Measurements from ENCODE around the gene STARD3NL. TPM values are rescaled to one million over a fixed set of nuclear protein-coding genes. Genes with fewer than 3 reads are reported as not detected.
"Not testable (repeated sequence)": the region's sequence is repeated elsewhere in the genome, so short reads cannot be mapped to it uniquely, and the experiment has no call there.

STARD3NL gene
- polyA plus RNA-seq, 1 donor: 67.2 TPM

DNA sequence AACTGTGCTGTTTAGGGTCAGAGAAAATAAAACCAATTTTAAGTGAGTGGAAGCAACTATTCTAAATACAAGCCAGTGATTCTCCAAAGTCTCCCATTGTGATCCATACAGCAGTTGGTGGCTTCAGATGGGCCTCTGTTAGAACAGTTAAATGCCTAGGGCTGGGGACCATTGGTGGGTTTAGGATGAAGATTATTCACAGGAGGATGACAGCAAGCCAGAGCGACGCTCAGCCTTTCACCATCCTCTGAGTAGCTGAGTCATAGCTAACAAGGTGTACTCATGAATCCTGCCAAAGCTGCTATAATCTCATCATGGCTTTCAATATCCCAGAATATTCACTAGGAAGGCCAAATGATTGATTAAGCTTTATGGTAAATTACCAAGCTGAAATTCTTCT is 39.6 kb downstream of the STARD3NL start:
- DNase-seq: no peak

GRCh38 chr7:38220452-38220851 is 42.4 kb downstream of the STARD3NL start:
- DNase-seq: no peak

DNA sequence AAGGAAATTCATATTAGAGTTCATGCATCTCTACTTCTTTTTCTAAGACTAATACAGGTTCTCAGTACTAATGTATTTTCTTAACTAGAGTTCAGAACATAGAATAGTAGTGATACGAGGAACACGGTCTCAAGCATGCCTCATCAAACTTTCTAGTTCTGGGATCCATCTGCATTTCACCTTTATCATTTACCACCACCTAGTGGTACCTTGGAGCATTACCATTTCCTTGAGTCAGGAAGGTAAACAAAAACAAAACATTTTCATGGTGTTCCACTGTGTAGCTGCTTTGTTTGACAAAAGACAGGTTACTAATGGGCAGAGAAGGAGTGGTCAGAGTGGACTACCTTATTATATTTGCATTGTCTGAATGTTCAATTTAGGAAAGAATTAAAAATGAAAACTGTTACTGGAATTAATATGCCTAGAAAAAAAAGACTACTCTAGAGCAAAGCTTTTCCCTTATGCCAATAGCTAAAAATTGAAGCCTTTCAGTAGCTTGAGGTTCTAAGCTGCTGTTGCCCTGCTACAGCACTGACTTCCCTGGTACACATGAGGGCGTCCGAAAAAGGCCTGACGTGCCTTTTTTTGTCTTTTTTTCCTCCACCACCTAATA is 44.5 kb downstream of the STARD3NL start:
- DNase-seq: peak; percentile 55

DNA sequence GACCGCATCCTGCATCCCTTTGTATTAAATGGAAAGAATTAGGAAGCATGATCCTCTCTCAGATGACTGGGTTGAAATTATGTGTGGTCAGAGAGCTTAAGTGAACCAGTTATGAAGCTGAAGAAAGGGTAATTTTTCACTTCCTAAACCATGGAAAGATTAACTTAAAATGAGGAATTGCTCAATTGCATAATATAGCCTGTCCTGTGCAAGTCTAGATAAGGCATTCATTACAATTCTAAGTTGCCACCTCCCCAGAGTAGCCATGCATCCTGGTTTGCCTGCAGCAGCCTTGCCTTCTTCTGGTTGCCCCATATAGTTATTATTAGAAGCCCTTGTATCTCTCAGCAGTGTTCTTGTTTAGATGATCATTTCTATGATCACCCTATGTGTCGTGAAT is 45.3 kb downstream of the STARD3NL start:
- no peak for DNase-seq

GRCh38 chr7:38224392-38224791 is 46.3 kb downstream of the STARD3NL start:
- no peak for DNase-seq

- DNase-seq: no peak
Observed at GRCh38 chr7:38229386-38229785, 51.3 kb downstream of the STARD3NL start.

DNA sequence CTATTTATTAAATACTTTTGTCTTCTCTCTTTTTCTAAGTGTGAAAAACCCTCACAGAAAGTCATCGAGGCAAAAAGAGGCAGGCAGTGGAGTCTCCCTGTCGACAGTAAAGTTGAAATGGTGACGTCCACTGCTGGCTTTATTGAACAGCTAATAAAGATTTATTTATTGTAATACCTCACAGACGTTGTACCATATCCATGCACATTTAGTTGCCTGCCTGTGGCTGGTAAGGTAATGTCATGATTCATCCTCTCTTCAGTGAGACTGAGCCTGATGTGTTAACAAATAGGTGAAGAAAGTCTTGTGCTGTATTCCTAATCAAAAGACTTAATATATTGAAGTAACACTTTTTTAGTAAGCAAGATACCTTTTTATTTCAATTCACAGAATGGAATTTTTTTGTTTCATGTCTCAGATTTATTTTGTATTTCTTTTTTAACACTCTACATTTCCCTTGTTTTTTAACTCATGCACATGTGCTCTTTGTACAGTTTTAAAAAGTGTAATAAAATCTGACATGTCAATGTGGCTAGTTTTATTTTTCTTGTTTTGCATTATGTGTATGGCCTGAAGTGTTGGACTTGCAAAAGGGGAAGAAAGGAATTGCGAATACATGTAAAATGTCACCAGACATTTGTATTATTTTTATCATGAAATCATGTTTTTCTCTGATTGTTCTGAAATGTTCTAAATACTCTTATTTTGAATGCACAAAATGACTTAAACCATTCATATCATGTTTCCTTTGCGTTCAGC is 52.0 kb downstream of the STARD3NL start:
- no peak for DNase-seq

GRCh38 chr7:38232502-38233366 is 54.7 kb downstream of the STARD3NL start:
- DNase-seq: no peak

DNA sequence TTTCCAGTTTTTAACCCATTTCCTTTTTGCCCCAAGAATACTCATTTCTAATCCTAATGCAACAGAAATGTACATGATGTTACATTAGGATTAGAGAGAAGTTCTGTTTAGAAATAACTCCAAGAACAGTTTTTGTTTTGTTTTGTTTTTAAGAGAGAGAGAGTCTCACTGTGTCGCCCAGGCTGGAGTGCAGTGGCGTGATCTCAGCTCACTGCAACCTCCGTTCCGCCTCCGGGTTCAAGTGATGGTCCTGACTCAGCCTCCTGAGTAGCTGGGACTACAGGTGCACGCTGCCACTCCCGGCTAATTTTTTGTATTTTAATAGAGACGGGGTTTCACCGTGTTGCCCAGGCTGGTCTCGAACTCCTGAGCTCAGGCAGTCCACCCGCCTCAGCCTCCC is 56.7 kb downstream of the STARD3NL start:
- not testable (repeated sequence) for DNase-seq

- DNase-seq: no peak
Observed at GRCh38 chr7:38235606-38236005, 57.6 kb downstream of the STARD3NL start.

DNA sequence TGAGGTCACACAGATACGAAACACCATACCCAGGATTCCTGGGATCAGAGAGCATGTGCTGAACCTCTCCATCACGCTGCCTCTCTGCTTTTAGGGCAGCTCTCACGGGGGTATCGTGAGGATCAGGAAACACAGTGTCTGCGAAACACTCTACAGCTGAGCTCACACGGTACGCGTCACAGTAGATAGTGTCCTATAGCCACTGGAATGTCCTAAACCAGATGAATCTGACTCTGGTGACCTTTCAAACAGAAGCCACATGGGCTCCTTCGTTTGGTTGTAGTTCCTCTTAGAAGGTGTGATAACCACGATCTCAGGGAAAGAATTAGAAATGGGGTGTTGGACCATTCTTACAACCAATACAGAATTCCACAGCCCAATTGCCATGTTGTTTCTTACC is 61.1 kb downstream of the STARD3NL start:
- DNase-seq: not testable (repeated sequence)

DNA sequence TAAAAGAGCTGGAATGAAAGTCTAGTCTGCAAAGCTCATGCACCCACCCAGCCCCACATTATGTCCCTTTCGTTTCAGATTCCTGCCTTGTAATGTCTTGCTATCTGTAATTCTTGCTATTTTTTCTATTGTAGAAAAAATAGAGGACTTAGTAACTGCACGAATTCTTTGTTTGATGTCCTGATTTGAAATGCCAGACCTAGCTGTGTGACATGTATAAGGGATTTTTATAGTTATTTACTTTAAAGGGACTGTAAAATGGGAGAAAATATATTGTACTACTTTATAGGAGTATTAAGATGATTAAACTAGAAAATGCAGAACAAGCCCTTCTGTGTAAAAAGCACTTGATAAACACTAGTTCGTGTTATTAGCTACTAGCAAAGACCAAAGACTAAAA is 63.0 kb downstream of the STARD3NL start:
- no peak for DNase-seq

DNA sequence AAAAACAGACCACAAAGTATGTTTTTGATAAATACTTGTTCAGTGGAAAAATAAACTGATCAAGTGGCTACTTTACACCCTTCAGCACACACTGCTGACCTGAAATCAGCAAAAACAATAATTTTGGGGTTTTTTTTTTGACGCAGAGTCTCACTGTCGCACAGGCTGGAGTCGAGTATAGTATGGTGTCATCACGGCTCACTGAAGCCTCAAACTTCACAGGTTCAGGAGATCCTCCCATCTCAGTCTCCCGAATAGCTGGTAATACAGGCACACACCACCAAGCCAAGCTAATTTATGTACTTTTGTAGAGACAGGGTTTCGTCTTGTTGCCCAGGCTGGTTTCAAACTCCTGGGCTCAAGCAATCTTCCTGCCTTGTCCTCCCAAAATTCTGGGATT is 64.8 kb downstream of the STARD3NL start:
- no peak for DNase-seq

DNA sequence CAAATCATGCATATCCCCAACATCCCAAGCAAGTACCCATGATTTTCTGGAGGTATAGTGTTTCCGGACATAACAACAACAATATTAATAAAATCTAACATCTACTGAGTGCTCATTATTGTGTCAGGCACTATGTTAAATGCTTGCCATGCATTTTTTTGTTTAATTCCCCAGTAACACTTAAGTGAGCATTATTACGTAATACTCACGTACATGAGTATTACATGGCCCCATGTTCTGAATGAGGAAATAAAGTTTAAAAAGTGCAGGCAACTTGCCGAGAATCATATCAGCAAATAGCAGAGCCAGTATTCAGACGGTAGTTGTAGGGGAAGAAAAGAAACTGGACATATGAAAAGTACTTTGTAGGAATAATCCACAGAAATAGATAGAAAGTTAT is 65.3 kb downstream of the STARD3NL start:
- DNase-seq: not testable (repeated sequence)

DNA sequence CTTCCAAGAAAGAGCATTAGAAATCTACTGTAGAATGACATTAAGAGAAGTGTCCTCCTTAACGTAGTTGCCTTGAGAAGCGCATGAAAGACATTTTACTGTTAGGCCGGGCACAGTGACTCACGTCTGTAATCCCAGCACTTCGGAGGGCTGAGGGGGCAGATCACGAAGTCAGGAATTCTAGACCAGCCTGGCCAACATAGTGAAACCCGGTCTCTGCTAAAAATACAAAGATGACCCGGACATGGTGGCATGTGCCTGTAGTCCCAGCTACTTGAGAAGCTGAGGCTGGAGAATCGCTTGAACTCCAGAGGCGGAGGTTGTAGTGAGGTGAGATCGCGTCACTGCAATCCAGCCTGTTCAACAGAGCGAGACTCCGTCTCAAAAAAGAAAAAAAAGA is 66.5 kb downstream of the STARD3NL start:
- DNase-seq: no peak

GRCh38 chr7:38245409-38245977 is 67.4 kb downstream of the STARD3NL start:
- no peak for DNase-seq

DNA sequence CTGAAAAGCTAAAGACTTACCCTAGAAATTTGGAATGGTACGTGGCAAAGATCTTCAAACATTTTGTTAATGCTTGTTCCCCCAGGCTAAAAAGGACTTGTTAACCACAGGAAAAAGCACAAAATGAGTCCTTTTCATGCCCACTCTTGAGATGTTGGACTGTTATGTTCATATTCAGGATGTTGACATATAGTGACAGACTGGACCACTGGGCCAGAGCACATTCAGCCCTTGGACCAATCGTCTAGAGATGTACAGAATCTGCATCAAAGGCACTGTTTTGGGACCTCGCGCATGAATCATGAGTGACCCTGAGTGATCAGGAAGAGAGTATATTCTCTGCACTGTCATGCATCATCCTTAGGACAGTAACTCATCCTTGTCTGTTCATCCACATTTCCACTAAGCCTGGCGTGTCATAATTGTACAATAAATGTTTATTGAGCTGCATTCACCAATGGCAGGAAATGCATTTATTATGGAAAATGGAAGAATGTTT is 70.1 kb downstream of the STARD3NL start:
- DNase-seq: no peak

- DNase-seq: not testable (repeated sequence)
Observed at GRCh38 chr7:38249849-38250248, 71.8 kb downstream of the STARD3NL start.

DNA sequence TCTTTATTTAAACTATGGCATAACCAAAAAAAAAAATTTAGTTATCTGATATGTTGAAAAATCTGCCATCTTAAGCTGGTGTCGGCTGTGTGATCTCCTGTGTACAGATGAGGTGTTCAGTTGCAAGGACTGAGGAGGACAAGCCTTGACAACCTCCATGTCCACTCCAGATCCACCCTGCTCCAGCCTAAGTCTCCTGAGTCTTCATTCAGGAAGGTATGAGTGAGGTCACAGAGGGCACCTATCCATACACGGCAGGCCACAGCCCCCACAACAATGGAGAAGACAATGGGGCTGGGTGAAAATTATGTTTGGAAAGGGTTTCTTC is 79.3 kb downstream of the STARD3NL start:
- no peak for DNase-seq

DNA sequence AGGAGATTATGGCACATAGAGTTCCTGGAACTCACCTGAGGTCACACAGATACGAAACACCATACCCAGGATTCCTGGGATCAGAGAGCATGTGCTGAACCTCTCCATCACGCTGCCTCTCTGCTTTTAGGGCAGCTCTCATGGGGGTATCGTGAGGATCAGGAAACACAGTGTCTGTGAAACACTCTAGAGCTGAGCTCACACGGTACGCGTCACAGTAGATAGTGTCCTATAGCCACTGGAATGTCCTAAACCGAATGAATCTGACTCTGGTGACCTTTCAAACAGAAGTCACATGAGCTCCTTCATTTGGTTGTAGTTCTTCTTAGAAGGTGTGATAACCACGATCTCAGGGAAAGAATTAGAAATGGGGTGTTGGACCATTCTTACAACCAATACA is 81.1 kb downstream of the STARD3NL start:
- not testable (repeated sequence) for DNase-seq

GRCh38 chr7:38261601-38262000 is 83.6 kb downstream of the STARD3NL start:
- not testable (repeated sequence) for DNase-seq

DNA sequence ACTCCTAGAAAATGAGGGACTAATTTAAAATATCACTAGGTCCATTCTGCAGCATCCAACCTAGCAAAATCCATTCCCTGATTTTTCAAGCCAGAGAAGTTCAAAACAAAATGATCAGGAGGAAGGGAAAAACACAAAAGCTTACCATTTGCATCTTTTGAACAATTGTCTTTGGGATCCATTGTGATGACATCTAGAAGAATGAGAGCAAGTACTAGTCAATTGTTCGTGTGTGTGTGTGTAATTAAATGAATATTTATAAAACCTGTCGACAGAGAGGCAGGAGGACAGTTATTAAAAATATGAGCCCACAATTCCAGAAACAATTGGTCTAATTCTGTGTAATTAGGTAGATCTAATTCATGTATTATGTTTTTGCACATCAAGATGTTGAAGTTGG is 84.0 kb downstream of the STARD3NL start:
- not testable (repeated sequence) for DNase-seq

- DNase-seq: no peak
Observed at GRCh38 chr7:38262545-38262944, 84.5 kb downstream of the STARD3NL start.
